Smooth muscle cell (in vitro differentiated cells): ENCODE data around the gene CAMTA1. TPM values are rescaled to one million over a fixed set of nuclear protein-coding genes. Genes with fewer than 3 reads are reported as not detected.

ENCODE experiments used
- DNase-seq: peaks from one replicate; lab custom pipeline; 2025; ENCODE audit not compliant: unreplicated experiment; lab: John Stamatoyannopoulos, UW
- H2AFZ ChIP-seq: fragments of 200-600 bp; sonication (generic); 2 replicates; pipeline ENCODE4 v1.6.0; 2016; ENCODE audit warnings: antibody characterized with exemption, low read depth, mild to moderate bottlenecking
- H3F3A ChIP-seq: fragments of 200-600 bp; sonication (generic); 2 replicates; pipeline ENCODE4 v1.6.0; 2017; ENCODE audit warnings: antibody characterized with exemption, low read depth
- H3K27ac ChIP-seq: fragments of 200-600 bp; sonication (generic); 2 replicates; pipeline ENCODE4 v1.5.1; 2016; ENCODE audit warnings: low read depth, mild to moderate bottlenecking
- H3K27me3 ChIP-seq: fragments of 200-600 bp; sonication (generic); 2 replicates; pipeline ENCODE4 v1.6.1; 2016; ENCODE audit warnings: low read depth, mild to moderate bottlenecking
- H3K36me3 ChIP-seq: fragments of 200-600 bp; sonication (generic); 2 replicates; pipeline ENCODE4 v1.5.1; 2016; ENCODE audit warnings: low read depth
- H3K4me1 ChIP-seq: fragments of 200-600 bp; sonication (generic); 2 replicates; pipeline ENCODE4 v1.5.1; 2016; ENCODE audit warnings: low read depth
- H3K4me2 ChIP-seq: fragments of 200-600 bp; sonication (generic); 2 replicates; pipeline ENCODE4 v1.6.0; 2016; ENCODE audit warnings: mild to moderate bottlenecking
- H3K4me3 ChIP-seq: fragments of 200-600 bp; sonication (generic); 2 replicates; pipeline ENCODE4 v1.5.1; 2016; ENCODE audit warnings: mild to moderate bottlenecking
- H3K79me2 ChIP-seq: fragments of 200-600 bp; sonication (generic); 2 replicates; pipeline ENCODE4 v1.6.0; 2016; ENCODE audit warnings: low read depth, mild to moderate bottlenecking
- H3K9ac ChIP-seq: fragments of 200-600 bp; sonication (generic); 2 replicates; pipeline ENCODE4 v1.6.0; 2016; ENCODE audit warnings: low read depth
- H3K9me3 ChIP-seq: fragments of 200-600 bp; sonication (generic); replicated peaks from 2 replicates; pipeline ENCODE4 v1.5.1; 2016; ENCODE audit warnings: low read depth
- H4K20me1 ChIP-seq: fragments of 200-600 bp; sonication (generic); 2 replicates; pipeline ENCODE4 v1.6.0; 2016; ENCODE audit warnings: low read depth
- WGBS: methylation state at CpG from one replicate; pipeline ENCODE4 v1.1.7; 2016; ENCODE audit warnings: low lambda C conversion rate; 5-methylcytosine and 5-hydroxymethylcytosine counted together
- polyA plus RNA-seq: library from polyadenylated mRNA; unstranded; fragments of >200 nt; fragmentation: Nextera tagmentation; extraction: Ambion mirVana; gene quantifications from 2 replicates; pipeline ENCODE4 v1.2.1, GENCODE V29; 2016
- total RNA-seq: library from RNA; depleted of rRNA; stranded (reverse); fragments of >200 nt; gene quantifications from 2 replicates; pipeline ENCODE4 v1.2.3, GENCODE V29; 2014
- TF ChIP-seq, protein P1 (sequence below): fragments of 200-600 bp; sonication (generic); IDR thresholded peaks from 2 replicates; pipeline ENCODE4 v1.5.1; 2017; ENCODE audit warnings: borderline replicate concordance, mild to moderate bottlenecking, antibody characterized with exemption; ENCODE audit not compliant: insufficient read depth, poor library complexity, severe bottlenecking

Gene CAMTA1
- total and polyA plus RNA-seq, 2 experiments from 2014 or later: 139 to 145 TPM

DNA sequence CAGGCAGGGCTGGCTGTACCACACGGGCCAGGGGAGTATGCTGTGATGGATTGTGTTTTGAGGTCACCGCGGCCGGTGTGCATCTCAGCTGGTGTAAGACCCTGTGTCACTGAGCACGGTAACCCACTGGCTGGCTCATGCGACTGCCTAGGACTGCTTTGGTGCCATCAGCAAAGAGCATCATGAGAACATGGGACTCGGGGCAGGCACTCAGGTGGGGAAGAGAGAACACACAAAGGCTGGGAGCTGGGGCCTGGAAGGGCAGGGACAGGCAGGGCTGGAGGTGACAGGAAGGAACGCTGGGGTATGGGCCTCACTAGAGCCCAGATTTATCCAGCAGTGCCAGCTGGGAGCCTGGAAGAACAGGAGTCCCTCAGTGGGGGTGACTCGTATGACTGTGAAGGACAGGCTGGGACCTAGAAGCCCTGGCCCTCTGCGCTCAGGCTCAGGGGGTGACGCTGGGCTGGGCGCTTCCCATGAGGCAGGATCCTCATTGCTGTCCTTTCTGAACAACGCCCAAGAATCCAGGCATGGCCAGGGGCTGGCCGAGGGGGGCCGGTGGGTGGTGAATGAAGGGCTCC lies 775.4 kb downstream of the CAMTA1 start:
- no peak overlapping the region for H3K27ac ChIP-seq
- H3F3A ChIP-seq: no peaks in the 10 kb centered on the region
- no peaks in the 10 kb centered on the region for H4K20me1 ChIP-seq
- H2AFZ ChIP-seq: no peak overlapping the region
- no peak overlapping the region for H3K4me2 ChIP-seq
- no peaks in the 10 kb centered on the region for H3K4me1 ChIP-seq
- no peaks in the 10 kb centered on the region for H3K9me3 ChIP-seq
- no peaks in the 10 kb centered on the region for H3K79me2 ChIP-seq
- TF ChIP-seq, protein P1, sequence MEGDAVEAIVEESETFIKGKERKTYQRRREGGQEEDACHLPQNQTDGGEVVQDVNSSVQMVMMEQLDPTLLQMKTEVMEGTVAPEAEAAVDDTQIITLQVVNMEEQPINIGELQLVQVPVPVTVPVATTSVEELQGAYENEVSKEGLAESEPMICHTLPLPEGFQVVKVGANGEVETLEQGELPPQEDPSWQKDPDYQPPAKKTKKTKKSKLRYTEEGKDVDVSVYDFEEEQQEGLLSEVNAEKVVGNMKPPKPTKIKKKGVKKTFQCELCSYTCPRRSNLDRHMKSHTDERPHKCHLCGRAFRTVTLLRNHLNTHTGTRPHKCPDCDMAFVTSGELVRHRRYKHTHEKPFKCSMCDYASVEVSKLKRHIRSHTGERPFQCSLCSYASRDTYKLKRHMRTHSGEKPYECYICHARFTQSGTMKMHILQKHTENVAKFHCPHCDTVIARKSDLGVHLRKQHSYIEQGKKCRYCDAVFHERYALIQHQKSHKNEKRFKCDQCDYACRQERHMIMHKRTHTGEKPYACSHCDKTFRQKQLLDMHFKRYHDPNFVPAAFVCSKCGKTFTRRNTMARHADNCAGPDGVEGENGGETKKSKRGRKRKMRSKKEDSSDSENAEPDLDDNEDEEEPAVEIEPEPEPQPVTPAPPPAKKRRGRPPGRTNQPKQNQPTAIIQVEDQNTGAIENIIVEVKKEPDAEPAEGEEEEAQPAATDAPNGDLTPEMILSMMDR: no peak
- no peak overlapping the region for H3K9ac ChIP-seq
- WGBS: 96% methylated on average over 15 of the region's 15 CpGs
- H3K27me3 ChIP-seq: no peaks in the 10 kb centered on the region
- H3K36me3 ChIP-seq: no peaks in the 10 kb centered on the region
- H3K4me3 ChIP-seq: no peak overlapping the region
- no peak for DNase-seq

DNA sequence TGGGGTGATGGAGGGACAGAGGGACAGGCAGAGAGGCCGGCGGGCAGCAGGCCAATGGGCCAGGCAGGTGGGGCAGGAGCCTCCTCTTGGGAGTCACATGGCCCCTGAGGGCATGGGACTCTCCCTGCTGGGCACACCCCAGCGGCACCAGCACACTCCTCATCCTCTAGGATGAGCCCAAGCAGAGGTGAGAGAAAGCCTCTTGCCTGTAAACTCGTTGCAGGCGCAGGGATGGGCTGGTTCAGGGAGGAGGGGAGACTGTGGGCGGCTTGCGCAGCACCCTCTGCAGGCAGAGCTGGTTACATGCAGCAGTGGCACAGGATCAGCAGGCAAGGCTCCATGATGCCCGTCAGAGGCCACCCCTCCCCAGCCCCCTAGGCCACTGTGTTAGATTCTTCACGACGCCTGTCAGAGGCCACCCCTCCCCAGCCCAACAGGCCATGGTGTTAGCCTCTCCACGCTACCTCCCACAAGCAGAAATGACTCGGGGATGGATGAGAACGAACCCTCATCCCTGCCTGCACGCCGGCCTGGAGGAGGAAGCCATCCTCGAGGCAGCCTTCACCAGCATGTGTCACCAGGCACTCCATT lies 776.2 kb downstream of the CAMTA1 start:
- Histone ChIP-seq H4K20me1 (no peaks in the 10 kb centered on the region), H3K4me2 (no peak overlapping the region), H3K36me3 (no peaks in the 10 kb centered on the region), H3K79me2 (no peaks in the 10 kb centered on the region), H3K27ac (no peak overlapping the region), H3K4me3 (no peak overlapping the region), H3K9ac (no peak overlapping the region), H3K27me3 (no peaks in the 10 kb centered on the region), H2AFZ (no peak overlapping the region), H3K4me1 (no peaks in the 10 kb centered on the region), H3K9me3 (no peaks in the 10 kb centered on the region), H3F3A (no peaks in the 10 kb centered on the region)
- TF ChIP-seq, protein P1: peak; percentile 46
- WGBS: 55% methylated on average over 16 of the region's 16 CpGs
- DNase-seq: no peak

DNA sequence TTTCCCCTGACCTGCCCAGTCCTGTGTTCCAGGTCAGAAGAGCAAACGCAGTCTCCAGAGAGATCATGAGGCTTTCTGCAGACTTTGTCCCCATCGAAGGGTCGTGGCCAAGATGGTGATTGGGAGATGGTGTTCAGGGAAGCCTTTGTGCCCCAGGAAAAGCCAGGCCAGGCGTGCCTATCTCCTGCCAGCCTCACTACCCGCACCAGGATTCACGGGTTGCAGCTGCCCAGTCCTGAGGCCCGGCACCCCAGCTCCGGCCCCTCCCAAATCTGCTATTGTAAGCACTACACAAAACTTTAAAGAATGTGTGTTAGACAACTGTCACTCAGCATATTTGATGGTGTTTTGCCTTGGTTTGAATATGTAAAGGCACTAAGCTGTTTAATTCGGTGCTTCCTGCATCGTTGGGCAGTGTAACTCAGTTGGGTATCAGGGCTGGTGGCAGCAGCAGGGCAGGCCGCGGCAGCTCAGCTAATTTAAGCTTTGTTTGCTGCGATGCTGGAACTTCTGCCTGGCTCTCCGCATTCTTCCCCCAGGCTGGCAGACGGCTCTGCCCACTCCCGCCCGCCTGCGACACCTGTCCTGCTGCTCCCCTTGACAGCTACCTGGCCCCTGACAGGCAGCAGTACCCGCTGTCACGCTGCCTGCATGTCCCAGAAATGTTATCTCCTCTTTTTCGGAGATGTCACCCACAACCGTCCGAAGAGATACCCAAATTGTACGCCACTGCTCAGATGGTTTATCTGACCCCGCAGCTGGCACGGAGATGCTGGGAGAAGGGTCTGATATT lies 776.9 kb downstream of the CAMTA1 start:
- no peaks in the 10 kb centered on the region for H4K20me1 ChIP-seq
- TF ChIP-seq, protein P1: no peak
- no peak overlapping the region for H2AFZ ChIP-seq
- H3K9me3 ChIP-seq: no peaks in the 10 kb centered on the region
- no peaks in the 10 kb centered on the region for H3K36me3 ChIP-seq
- no peak overlapping the region for H3K4me3 ChIP-seq
- no peak overlapping the region for H3K9ac ChIP-seq
- H3F3A ChIP-seq: no peaks in the 10 kb centered on the region
- H3K4me2 ChIP-seq: no peak overlapping the region
- H3K27ac ChIP-seq: no peak overlapping the region
- WGBS: 95% methylated on average over 26 of the region's 26 CpGs
- H3K4me1 ChIP-seq: no peaks in the 10 kb centered on the region
- no peaks in the 10 kb centered on the region for H3K27me3 ChIP-seq
- H3K79me2 ChIP-seq: no peaks in the 10 kb centered on the region
- no peak for DNase-seq
